GM12878 (cell line): Measurements from ENCODE around the gene GGT6. TPM values are rescaled to one million over a fixed set of nuclear protein-coding genes. Genes with fewer than 3 reads are reported as not detected.

Experiments used
- BCL3 ChIP-seq: IDR thresholded peaks from 2 replicates; pipeline ENCODE4 v1.6.1; 2011; ENCODE audit warnings: borderline replicate concordance, low read depth, mild to moderate bottlenecking, moderate library complexity, low read length; ENCODE audit not compliant: insufficient read depth, poor library complexity, severe bottlenecking
- CUX1 ChIP-seq: IDR thresholded peaks from 2 replicates; pipeline ENCODE4 v1.6.1; 2012; ENCODE audit warnings: improper control_type of control experiment, low read depth, low read length; ENCODE audit not compliant: insufficient replicate concordance
- polyA plus RNA-seq, 11 experiments: library from polyadenylated mRNA; depleted of rRNA in 4 of 11; unstranded in 6 of 11; stranded (reverse) in 5 of 11; fragments of >200 nt; fragmentation: Nextera tagmentation in 4 of 11; fragmentation: Illumina TruSeq in 1 of 11; extraction: Ambion mirVana in 4 of 11; extraction: Trizol in 1 of 11; gene quantifications; 1 replicate in 1 of 11; 2 replicates in 10 of 11; pipeline versions ENCODE4 v1.2.1 to v1.2.3, GENCODE V29; 2011 to 2016; ENCODE audit warnings: inconsistent platforms in 2 of 11, missing spikeins in 2 of 11, low read depth in 1 of 11
- total RNA-seq, 4 experiments: library from RNA; depleted of rRNA in 3 of 4; stranded (reverse); fragments of >200 nt in 3 of 4; fragmentation: Illumina TruSeq in 1 of 4; extraction: Trizol in 1 of 4; gene quantifications; 2 replicates each; pipeline versions ENCODE4 v1.2.1 to v1.2.3, GENCODE V29; 2013 to 2021

The GGT6 gene
- total and polyA plus RNA-seq, 10 of the 15 experiments (the other 5 are each of a cell fraction or from before 2014, with no cell fraction given) = 0.01 to 0.26 (median 0.13) TPM; not detected in 5

- TF ChIP-seq CUX1 (no peak), BCL3 (no peak)
These were observed 5.2 kb downstream of the GGT6 start, which contains the start of gene MYBBP1A (continued) for GRCh38 chr17:4554997-4555799.
